Pancreas (tissue), 10 donors: Measurements from ENCODE around the gene SPCS3. TPM values are rescaled to one million over a fixed set of nuclear protein-coding genes. Genes with fewer than 3 reads are reported as not detected.

Source experiments
- ATAC-seq, 4 donors: fragments of 200-7000 bp; cut with Tn5 transposase; one replicate each; pipeline versions ENCODE4 v1.8.0 to v1.9.1; 2020; ENCODE audit warnings: mild to moderate bottlenecking in 4 of 4, moderate library complexity in 4 of 4
- DNase-seq, 6 donors: peaks; one replicate each; pipeline ENCODE4 v3.0.0-alpha.2; 2020
- FAIRE-seq: peaks from 2 replicates; lab custom pipeline; 2012; peaks lifted over from hg19 to GRCh38; lab: Jason Lieb, UNC
- H3K27ac ChIP-seq, 4 donors: fragments of 200-600 bp; sonication (generic); 1 replicate in 3 of 4; 2 replicates in 1 of 4; pipeline versions ENCODE4 v1.5.0 to v1.8.0; 2020
- H3K27me3 ChIP-seq, 4 donors: fragments of 200-600 bp; one replicate each; pipeline ENCODE4 v1.8.0; 2021
- H3K36me3 ChIP-seq, 3 donors: fragments of 200-600 bp; sonication (generic) in 1 of 3; one replicate each; pipeline versions ENCODE4 v1.5.0 to v1.8.0; 2020 to 2021
- H3K4me1 ChIP-seq, 3 donors: fragments of 200-600 bp; one replicate each; pipeline ENCODE4 v1.8.0; 2021
- H3K4me3 ChIP-seq, 4 donors: fragments of 200-600 bp; sonication (generic) in 2 of 4; one replicate each; pipeline versions ENCODE4 v1.5.0 to v1.8.0; 2020 to 2021
- H3K9me3 ChIP-seq, 4 donors: fragments of 200-600 bp; one replicate each; pipeline ENCODE4 v1.8.0; 2021
- CTCF ChIP-seq, 4 donors: fragments of 200-600 bp; sonication (generic) in 3 of 4; IDR thresholded peaks; one replicate each; pipeline versions ENCODE4 v1.5.0 to v1.8.0; 2021; ENCODE audit warnings: antibody characterized with exemption in 4 of 4
- WGBS, 2 donors: extraction: QIAGEN DNeasy Blood & Tissue Kit; methylation state at CpG; one replicate each; pipeline ENCODE4 v1.1.7; 2013; 5-methylcytosine and 5-hydroxymethylcytosine counted together
- intact Hi-C, 3 donors: fragments of 100-400 bp; cut with DNase I; formaldehyde crosslinking; loops; one replicate each; pipeline versions ENCODE4 v1.11.1 to v1.14.2; 2022
- polyA plus RNA-seq, 2 donors: library from polyadenylated mRNA; stranded (reverse); fragments of 200-250 nt; gene quantifications; one replicate each; pipeline ENCODE4 v1.2.3, GENCODE V29; 2013
- total RNA-seq, 6 donors: library from RNA; stranded (reverse); fragmentation: NEBNext Ultra II Directional in 4 of 6; extraction: Animal tissue kit (Norgen Biotek cat#: 25700) in 4 of 6; gene quantifications; one replicate each; pipeline versions ENCODE4 v1.2.1 to v1.2.4, GENCODE V29; 2021 to 2023
- donor health status: healthy with polysubstance abuse.
- donor health status: DM: no; HTN: no; CAD: no; lungs with moderate emphysema.
- donor health status: DM: no; HTN: no; CAD: no.
- donor health status: control.
- donor health status: control.
- donor health status: Bipolar disorder and iron deficiency.
- donor health status: DM: yes; HTN: yes; CAD: no.
- donor health status: DM: no; HTN: no; CAD: no.
- donor health status: DM: no; HTN: no; CAD: no.
- donor health status: DM: yes; HTN: yes; CAD: no.

Gene SPCS3
- total and polyA plus RNA-seq, 8 donors: 24.2 to 166 (median 128) TPM

GRCh38 chr4:176319151-176319703, 539 bp upstream of the SPCS3 start:
- no peak for TF ChIP-seq CTCF (IDR thresholded peaks at IDR 0.05)
- Histone ChIP-seq H3K27ac (peak overlapping the region; percentile 88 to 97 (median 96)), H3K27me3 (no peaks in the 10 kb centered on the region), H3K9me3 (peaks cover 0 to 4% (median 0%) of the 10 kb centered on the region in 4 donors), H3K36me3 (no peaks in the 10 kb centered on the region), H3K4me3 (peak overlapping the region; percentile 90 to 100 (median 96)), H3K4me1 (peaks cover 0 to 22% (median 17%) of the 10 kb centered on the region in 3 donors)
- ATAC-seq: peak in 3 of 4 donors; percentile 1 to 15 (median 3)
- 0 to 1% methylated on average over 13 of the region's 13 CpGs for WGBS, 2 donors
- no peak for DNase-seq
- intact Hi-C loops: no loop called here
- FAIRE-seq: no peak

GRCh38 chr4:176320340-176320975, 692 bp downstream of the SPCS3 start:
- DNase-seq: peak; percentile 89 to 95 (median 90)
- ATAC-seq: peak; percentile 83 to 91 (median 88)
- peaks cover 0 to 27% (median 20%) of the 10 kb centered on the region in 3 donors for H3K4me1 ChIP-seq
- TF ChIP-seq CTCF (IDR thresholded peaks at IDR 0.05): no peak
- peak overlapping the region; percentile 88 to 97 (median 96) for H3K27ac ChIP-seq
- FAIRE-seq: no peak
- H3K4me3 ChIP-seq: peak overlapping the region; percentile 90 to 100 (median 96)
- no peaks in the 10 kb centered on the region for H3K27me3 ChIP-seq
- intact Hi-C loops: no loop called here
- H3K36me3 ChIP-seq: no peaks in the 10 kb centered on the region
- H3K9me3 ChIP-seq: peaks cover 0 to 4% (median 0%) of the 10 kb centered on the region in 4 donors
- WGBS, 2 donors: 0 to 1% methylated on average over 43 to 44 of the region's 44 CpGs

- FAIRE-seq: peak; percentile 5
- WGBS, 2 donors: 1 to 2% methylated on average over 6 of the region's 6 CpGs
- DNase-seq: no peak
- Histone ChIP-seq H3K27ac (peak overlapping the region; percentile 88 to 97 (median 96)), H3K9me3 (peaks cover 0 to 4% (median 0%) of the 10 kb centered on the region in 4 donors), H3K36me3 (no peaks in the 10 kb centered on the region), H3K4me1 (peaks cover 0 to 27% (median 20%) of the 10 kb centered on the region in 3 donors), H3K27me3 (no peaks in the 10 kb centered on the region), H3K4me3 (peak overlapping the region; percentile 90 to 100 (median 96))
- intact Hi-C loops: no loop called here
- no peak for TF ChIP-seq CTCF (IDR thresholded peaks at IDR 0.05)
- peak in 2 of 4 donors; percentile 12 to 19 for ATAC-seq
Measured at GRCh38 chr4:176320976-176321361, 1.2 kb downstream of the SPCS3 start.

- intact Hi-C loops: no loop called here
- TF ChIP-seq CTCF (IDR thresholded peaks at IDR 0.05): no peak
- no peaks in the 10 kb centered on the region for H3K9me3 ChIP-seq
- no peaks in the 10 kb centered on the region for H3K27me3 ChIP-seq
- 17 to 26% methylated on average over 5 of the region's 5 CpGs for WGBS, 2 donors
- H3K36me3 ChIP-seq: no peaks in the 10 kb centered on the region
- H3K27ac ChIP-seq: peak overlapping the region in 3 of 4 donors; percentile 88 to 96 (median 96)
- H3K4me1 ChIP-seq: peaks cover 0 to 27% (median 20%) of the 10 kb centered on the region in 3 donors
- FAIRE-seq (no peak), ATAC-seq (no peak), DNase-seq (no peak)
- peak overlapping the region; percentile 90 to 100 (median 96) for H3K4me3 ChIP-seq
Measured at GRCh38 chr4:176321589-176321988, 1.8 kb downstream of the SPCS3 start.
